Motor neuron (in vitro differentiated cells): ENCODE measurements around the gene DPEP2NB. TPM values are rescaled to one million over a fixed set of nuclear protein-coding genes. Genes with fewer than 3 reads are reported as not detected.
A peak's percentile ranks its signal among the peaks of the same experiment; 100 is the strongest.
"Not testable (repeated sequence)": the region's sequence is repeated elsewhere in the genome, so short reads cannot be mapped to it uniquely, and the experiment has no call there.

Experiments used
- ATAC-seq, 8 experiments: fragments of 200-7000 bp; cut with Tn5 transposase; replicated peaks in 6 of 8; 2 replicates each; pipeline ENCODE4 v1.8.0; 2021; ENCODE audit warnings: mild to moderate bottlenecking in 8 of 8, moderate library complexity in 8 of 8
- H3K27ac ChIP-seq, 2 donors: fragments of 250-450 bp; sonication (Bioruptor Pico); 2 replicates each; pipeline ENCODE4 v1.9.0; 2021; ENCODE audit warnings: antibody characterized with exemption in 2 of 2, mild to moderate bottlenecking in 2 of 2, moderate library complexity in 1 of 2
- H3K4me1 ChIP-seq, 2 donors: fragments of 250-450 bp; sonication (Bioruptor Pico); replicated peaks in 1 of 2; 2 replicates each; pipeline ENCODE4 v1.6.1; 2021; ENCODE audit warnings: antibody characterized with exemption in 2 of 2, mild to moderate bottlenecking in 2 of 2, moderate library complexity in 1 of 2
- H3K4me3 ChIP-seq, 5 donors: fragments of 250-450 bp; sonication (Bioruptor Pico); 2 replicates each; pipeline ENCODE4 v1.9.0; 2021; ENCODE audit warnings: antibody characterized with exemption in 5 of 5, mild to moderate bottlenecking in 5 of 5, moderate library complexity in 4 of 5
- whole genome bisulfite sequencing, 10 experiments: fragments of 450-650 bp; shearing (Covaris generic); methylation state at CpG; one replicate each; pipeline ENCODE4 v1.0.0; 2022; 5-methylcytosine and 5-hydroxymethylcytosine counted together
- in situ Hi-C, 9 experiments: fragments of 400-800 bp; cut with MboI; loops; one replicate each; pipeline ENCODE4 v1.15.0; 2021; ENCODE audit warnings: low sequenced_read_pairs in 9 of 9, low pct_unique_long_range_greater_than_20kb in 2 of 9; ENCODE audit not compliant: unreplicated experiment in 9 of 9
- total RNA-seq, 8 experiments: library from RNA; unstranded; fragments of 300-600 nt; gene quantifications; 2 replicates each; pipeline versions ENCODE4 v1.2.3 to v1.2.4, GENCODE V29; 2022

Gene DPEP2NB
- total RNA-seq, 8 experiments from 2014 or later = not detected

- peaks cover 6 to 11% of the 10 kb centered on the region in 2 donors for H3K4me1 ChIP-seq
- no peak overlapping the region for H3K27ac ChIP-seq
- WGBS, 10 experiments = 27 to 93% (median 73%) methylated on average over 2 to 6 of the region's 8 CpGs; no CpG with 5 or more reads in 4 of the 10 experiments
- ATAC-seq = no peak
- in situ Hi-C loops = loop anchor here in 1 of 9 experiments (10.0 kb wide), 1 partner anchor 235 kb away; no protein-coding TSS in a partner anchor
- H3K4me3 ChIP-seq = no peak overlapping the region
Observed at GRCh38 chr16:67989322-67990017, 26.2 kb downstream of the DPEP2NB start.

- no peak overlapping the region for H3K4me3 ChIP-seq
- no peak for ATAC-seq
- H3K4me1 ChIP-seq = peaks cover 6 to 11% of the 10 kb centered on the region in 2 donors
- in situ Hi-C loops = no loop called here
- 27 to 100% (median 65%) methylated on average over 1 to 3 of the region's 3 CpGs for WGBS, 10 experiments
- no peak overlapping the region for H3K27ac ChIP-seq
Observed at GRCh38 chr16:67988675-67989074, 27.0 kb downstream of the DPEP2NB start.

- ATAC-seq = no peak
- Histone ChIP-seq H3K4me3 (no peak overlapping the region), H3K27ac (no peak overlapping the region), H3K4me1 (peaks cover 6 to 11% of the 10 kb centered on the region in 2 donors)
- WGBS, 10 experiments = 62 to 81% (median 80%) methylated on average over 1 to 4 of the region's 11 CpGs; no CpG with 5 or more reads in 7 of the 10 experiments
- in situ Hi-C loops = no loop called here
Observed at GRCh38 chr16:67987460-67988160, 28.1 kb downstream of the DPEP2NB start.

GRCh38 chr16:67986949-67987348 lies 28.8 kb downstream of the DPEP2NB start:
- WGBS, 10 experiments = 70 to 100% (median 84%) methylated on average over 1 to 4 of the region's 5 CpGs; no CpG with 5 or more reads in 2 of the 10 experiments
- in situ Hi-C loops = no loop called here

GRCh38 chr16:67982011-67982696 lies 33.6 kb downstream of the DPEP2NB start:
- WGBS, 10 experiments = 85 to 100% (median 94%) methylated on average over 2 to 9 of the region's 49 CpGs; no CpG with 5 or more reads in 5 of the 10 experiments
- Histone ChIP-seq H3K4me1 (peaks cover 6 to 11% of the 10 kb centered on the region in 2 donors), H3K4me3 (no peak overlapping the region), H3K27ac (no peak overlapping the region)
- in situ Hi-C loops = no loop called here
- ATAC-seq = no peak

More at GRCh38 chr16:67986949-67987348, 28.8 kb downstream of the DPEP2NB start:
- peaks cover 6 to 11% of the 10 kb centered on the region in 2 donors for H3K4me1 ChIP-seq
- ATAC-seq = no peak
- no peak overlapping the region for H3K4me3 ChIP-seq
- no peak overlapping the region for H3K27ac ChIP-seq

GRCh38 chr16:67979955-67980678 lies 35.6 kb downstream of the DPEP2NB start, which contains the start of gene DPEP3:
DPEP3 (minus strand) TSS chr16:67980499; CDS start chr16:67980380, 119 bp downstream.
- no peak for ATAC-seq
- 88 to 100% (median 90%) methylated on average over 1 to 22 of the region's 62 CpGs; no CpG with 5 or more reads in 7 of the 10 experiments for WGBS, 10 experiments
- in situ Hi-C loops = no loop called here

GRCh38 chr16:67977469-67978227 lies 38.1 kb downstream of the DPEP2NB start:
- 40 to 94% (median 76%) methylated on average over 1 to 8 of the region's 9 CpGs; no CpG with 5 or more reads in 5 of the 10 experiments for WGBS, 10 experiments
- in situ Hi-C loops = no loop called here
- ATAC-seq = no peak
- Histone ChIP-seq H3K4me3 (no peak overlapping the region), H3K27ac (no peak overlapping the region), H3K4me1 (no peaks in the 10 kb centered on the region)

More at GRCh38 chr16:67979955-67980678, 35.6 kb downstream of the DPEP2NB start, which contains the start of gene DPEP3:
- peaks cover 5 to 7% of the 10 kb centered on the region in 2 donors for H3K4me1 ChIP-seq
- no peak within 1 kb of the TSS for H3K27ac ChIP-seq
- H3K4me3 ChIP-seq = no peak within 1 kb of the TSS

GRCh38 chr16:67977005-67977404 lies 38.7 kb downstream of the DPEP2NB start:
- H3K27ac ChIP-seq = no peak overlapping the region
- ATAC-seq = no peak
- in situ Hi-C loops = no loop called here
- no peaks in the 10 kb centered on the region for H3K4me1 ChIP-seq
- no peak overlapping the region for H3K4me3 ChIP-seq
- WGBS, 10 experiments = 44% methylated on average over 5 of the region's 5 CpGs; no CpG with 5 or more reads in 9 of the 10 experiments

GRCh38 chr16:67976205-67976604 lies 39.5 kb downstream of the DPEP2NB start:
- ATAC-seq = peak in 2 of 8 experiments; percentile 47 to 56
- no peak overlapping the region for H3K27ac ChIP-seq
- in situ Hi-C loops = no loop called here
- H3K4me1 ChIP-seq = no peaks in the 10 kb centered on the region
- H3K4me3 ChIP-seq = no peak overlapping the region
- 50% methylated on average over 1 of the region's 2 CpGs; no CpG with 5 or more reads in 9 of the 10 experiments for WGBS, 10 experiments

- 0 to 80% (median 65%) methylated on average over 1 to 12 of the region's 14 CpGs; no CpG with 5 or more reads in 3 of the 10 experiments for WGBS, 10 experiments
- no peak overlapping the region for H3K4me3 ChIP-seq
- no peak overlapping the region for H3K27ac ChIP-seq
- no peaks in the 10 kb centered on the region for H3K4me1 ChIP-seq
- in situ Hi-C loops = no loop called here
- ATAC-seq = no peak
Observed at GRCh38 chr16:67975321-67976105, 40.2 kb downstream of the DPEP2NB start.

GRCh38 chr16:67972285-67972684 lies 43.4 kb downstream of the DPEP2NB start:
- ATAC-seq, H3K4me1 ChIP-seq, H3K4me3 ChIP-seq, H3K27ac ChIP-seq, in situ Hi-C loops: not testable (repeated sequence)
- 60 to 100% (median 81%) methylated on average over 1 to 3 of the region's 7 CpGs; no CpG with 5 or more reads in 1 of the 10 experiments for WGBS, 10 experiments
